Left colon (tissue), 2 donors: Measurements from ENCODE around the gene SLC22A2. TPM values are rescaled to one million over a fixed set of nuclear protein-coding genes. Genes with fewer than 3 reads are reported as not detected.
A peak's percentile ranks its signal among the peaks of the same experiment; 100 is the strongest.
"Not testable (repeated sequence)": the region's sequence is repeated elsewhere in the genome, so short reads cannot be mapped to it uniquely, and the experiment has no call there.

Experiments
- ATAC-seq: fragments of 200-7000 bp; cut with Tn5 transposase; one replicate; pipeline ENCODE4 v1.9.1; 2020; ENCODE audit warnings: mild to moderate bottlenecking, moderate library complexity
- DNase-seq, 2 donors: peaks; one replicate each; pipeline ENCODE4 v3.0.0-alpha.2; 2020
- intact Hi-C, 2 donors: fragments of 100-400 bp; cut with DNase I in 1 of 2; cut with micrococcal nuclease in 1 of 2; formaldehyde crosslinking; loops; one replicate each; pipeline versions ENCODE4 v1.11.2 to v1.14.0; 2022; cut with DNase I, micrococcal nuclease
- total RNA-seq, 2 donors: library from RNA; stranded (reverse); fragmentation: NEBNext Ultra II Directional; extraction: Animal tissue kit (Norgen Biotek cat#: 25700); gene quantifications; one replicate each; pipeline ENCODE4 v1.2.1, GENCODE V29; 2021
- donor health status: DM: no; HTN: no; CAD: no.
- donor health status: DM: yes; HTN: yes; CAD: no.

The SLC22A2 gene
- total RNA-seq, 2 donors from 2014 or later, result not detected

DNA sequence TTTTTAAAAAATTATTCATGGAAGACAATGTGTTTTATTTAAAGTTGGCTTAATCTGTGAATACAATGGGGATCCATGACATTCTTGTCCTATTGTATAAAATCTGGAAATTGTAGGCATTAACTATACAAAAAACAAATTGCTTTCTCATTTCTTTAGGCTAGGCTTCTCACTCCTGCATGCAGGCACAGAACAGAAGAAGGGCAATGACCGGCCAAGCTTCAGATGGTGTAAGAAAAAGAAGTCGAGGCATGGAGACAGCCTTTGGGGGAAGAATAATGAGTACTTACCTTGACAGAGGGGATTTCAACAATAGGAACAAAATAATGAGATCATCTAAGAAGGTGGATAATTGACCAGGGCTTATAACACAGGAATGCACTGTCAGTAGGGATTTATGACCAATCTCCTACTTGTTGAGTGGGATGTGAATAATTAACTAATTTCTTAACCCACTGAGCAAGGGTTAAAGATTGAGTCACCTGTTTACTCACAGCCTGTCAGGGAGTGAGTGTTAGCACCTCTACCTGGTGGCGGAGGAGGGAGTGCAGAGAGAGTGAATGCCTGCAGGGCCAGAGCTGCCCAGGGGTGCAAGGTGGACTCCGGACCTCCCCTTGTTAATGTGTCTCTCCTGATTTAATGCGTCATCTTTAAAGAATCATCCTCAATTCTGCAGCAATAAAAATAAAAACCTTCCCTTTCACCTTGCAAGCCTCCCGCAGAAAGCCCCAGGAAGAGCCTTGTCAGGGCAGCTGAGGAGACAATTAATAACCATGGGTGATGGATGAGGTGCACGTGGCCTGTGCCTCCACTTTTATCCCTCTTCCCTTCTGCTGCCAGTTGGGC lies 3.9 kb downstream of the SLC22A2 start:
- ATAC-seq, result peak; percentile 98
- intact Hi-C loops, result no loop called here
- peak; percentile 58 to 82 for DNase-seq

DNA sequence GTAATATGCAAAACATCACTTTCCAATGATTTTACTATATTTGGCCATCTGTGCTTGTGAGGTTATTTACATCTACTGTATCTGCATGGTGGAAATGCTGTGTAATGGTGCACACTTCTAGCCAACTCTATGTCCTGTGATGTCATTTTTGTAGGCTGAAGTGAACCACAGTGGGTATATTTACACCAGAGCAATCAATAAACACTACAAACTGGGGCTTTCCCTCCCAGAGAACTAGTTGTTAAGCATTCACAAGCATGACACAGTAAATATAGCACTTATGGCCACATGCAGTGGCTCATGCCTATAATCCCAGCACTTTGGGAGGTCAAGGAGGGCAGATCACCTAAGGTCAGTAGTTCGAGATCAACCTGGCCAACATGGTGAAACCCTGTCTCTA lies 4.9 kb downstream of the SLC22A2 start:
- DNase-seq, result no peak
- intact Hi-C loops, result no loop called here
- peak; percentile 8 for ATAC-seq

DNA sequence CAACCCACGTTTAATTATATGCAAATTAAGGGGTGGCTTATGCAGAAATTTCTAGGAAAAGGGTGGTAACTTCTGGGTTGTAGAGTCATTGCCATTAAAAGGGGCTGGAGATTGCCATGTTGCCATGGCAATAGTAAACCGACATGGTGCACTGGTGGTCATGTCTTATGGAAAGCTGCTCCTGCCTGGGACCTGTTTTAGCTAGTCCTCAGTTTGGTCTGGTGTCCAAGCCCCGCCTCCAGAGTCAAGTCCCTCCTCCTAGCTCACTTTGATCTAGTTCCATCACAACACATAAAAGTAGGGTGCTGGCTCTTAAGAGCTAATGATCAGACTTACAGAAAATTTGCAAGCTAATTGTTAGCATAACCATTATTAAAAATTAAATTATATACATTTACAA lies 5.3 kb downstream of the SLC22A2 start:
- DNase-seq (no peak), ATAC-seq (no peak)
- intact Hi-C loops, result no loop called here

DNA sequence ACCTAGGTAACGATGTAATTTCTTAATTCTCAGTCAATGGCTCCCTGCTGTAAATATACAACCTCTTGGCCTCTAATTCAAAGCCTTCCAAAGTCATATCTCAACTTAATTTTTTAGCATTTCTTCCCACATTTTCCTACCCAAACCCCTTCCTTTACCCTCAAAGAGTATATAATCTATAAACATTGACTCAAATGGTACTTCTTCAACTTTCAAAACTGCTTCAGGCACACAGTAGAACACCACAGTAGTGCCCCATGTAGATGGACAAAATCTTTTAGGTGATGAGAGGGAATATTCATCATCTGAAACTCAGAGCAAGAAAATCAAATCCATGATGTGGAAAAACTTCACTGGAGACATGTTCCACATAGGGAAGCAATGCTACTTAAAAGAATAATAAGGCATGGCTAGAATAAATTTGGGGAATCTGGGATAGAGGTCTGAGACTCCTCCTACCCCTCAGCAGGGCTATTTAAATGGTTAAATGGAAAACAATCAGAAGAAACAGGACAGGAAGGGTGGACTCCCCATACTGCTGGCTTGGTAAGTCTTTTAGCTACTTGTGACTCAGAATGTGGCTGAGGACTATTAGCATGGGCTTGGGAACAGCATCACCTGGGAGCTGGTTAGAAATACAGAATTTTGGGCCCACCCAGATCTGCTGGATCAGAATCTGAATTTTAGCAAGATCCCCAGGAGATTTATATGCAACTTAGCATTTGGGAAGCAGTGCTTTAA lies 6.4 kb downstream of the SLC22A2 start:
- intact Hi-C loops, result no loop called here
- ATAC-seq (no peak), DNase-seq (no peak)

DNA sequence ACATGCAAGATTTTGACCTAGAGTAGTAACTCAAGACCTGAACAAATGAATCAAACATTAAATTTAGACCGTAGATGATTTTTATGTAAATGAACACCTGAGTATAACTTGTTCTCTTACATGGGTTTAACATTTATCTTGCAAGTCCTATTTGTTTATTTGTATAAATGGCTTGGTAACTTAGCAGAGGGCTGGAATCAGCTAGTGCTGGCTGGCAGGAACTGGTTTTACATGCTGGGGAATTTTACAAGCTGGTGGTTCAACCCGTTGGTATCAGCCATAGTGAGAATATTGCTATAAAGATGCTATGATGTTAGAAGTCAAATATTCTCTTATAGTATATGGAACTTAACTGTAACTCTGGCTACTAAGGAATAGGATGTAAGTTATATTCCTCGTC lies 8.9 kb downstream of the SLC22A2 start:
- intact Hi-C loops, result no loop called here
- peak; percentile 78 for ATAC-seq
- DNase-seq, result peak in 1 of 2 donors; percentile 54

DNA sequence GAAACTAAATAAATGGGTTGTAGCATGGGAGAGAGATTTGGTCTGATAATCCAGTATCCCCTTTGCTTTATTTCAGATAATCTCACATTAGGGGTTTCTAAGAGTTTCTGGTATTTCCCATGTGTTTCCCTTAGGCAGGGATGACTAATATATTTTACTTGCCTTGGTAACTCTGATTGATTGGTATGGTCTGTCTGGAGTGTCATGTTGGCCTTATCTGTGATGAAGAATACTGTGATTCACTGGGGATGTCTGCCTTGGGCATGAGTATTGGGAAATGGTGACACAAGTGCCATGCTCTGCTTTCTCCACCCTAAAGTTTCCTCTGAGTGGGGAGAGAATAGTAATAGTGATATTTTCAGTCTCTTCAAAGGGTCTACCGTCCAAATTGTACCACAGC lies 10.1 kb downstream of the SLC22A2 start:
- ATAC-seq (no peak), DNase-seq (no peak)
- intact Hi-C loops, result no loop called here

DNA sequence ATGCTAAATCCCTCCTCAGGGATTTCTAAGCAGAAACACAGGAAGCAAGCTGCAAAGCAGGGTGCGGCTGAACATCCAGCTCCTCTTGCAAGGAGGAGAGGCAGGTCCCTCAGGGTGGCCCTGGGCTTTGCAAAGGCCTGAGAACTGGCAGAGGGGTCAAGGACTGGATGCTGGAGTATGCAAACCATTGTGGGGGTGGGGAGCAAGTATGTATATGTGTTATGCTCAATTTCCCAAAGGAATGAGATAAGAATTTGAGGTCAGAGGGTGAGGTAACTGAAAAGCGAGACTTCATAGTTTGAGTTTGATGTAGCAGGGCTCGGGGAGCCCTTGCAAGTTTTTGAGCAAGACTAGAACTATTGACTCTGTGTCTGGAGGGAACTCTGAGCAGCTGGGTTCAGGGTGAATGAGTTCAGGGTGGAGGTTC lies 11.2 kb downstream of the SLC22A2 start:
- ATAC-seq (no peak), DNase-seq (no peak)
- intact Hi-C loops, result no loop called here

DNA sequence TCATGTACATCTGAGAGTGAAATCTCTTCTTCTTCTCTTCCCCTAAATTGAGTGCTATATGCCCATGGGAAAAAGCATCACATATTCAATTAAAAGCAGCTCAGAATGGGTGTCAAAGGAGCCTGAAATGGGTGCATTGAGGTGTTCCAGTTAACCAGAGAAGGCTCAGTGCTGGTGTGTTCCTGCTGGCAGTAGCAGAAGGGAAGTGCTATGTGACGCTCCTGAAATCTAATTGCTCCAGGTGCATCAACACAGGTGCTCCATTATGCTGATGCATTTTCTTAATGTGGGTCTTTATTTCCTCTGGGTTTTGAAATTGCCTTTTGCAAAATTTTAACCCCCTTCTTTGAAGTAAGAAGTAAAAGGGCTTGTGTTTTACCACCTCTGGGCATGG lies 17.9 kb downstream of the SLC22A2 start:
- no peak for ATAC-seq
- DNase-seq, result no peak
- intact Hi-C loops, result no loop called here

DNA sequence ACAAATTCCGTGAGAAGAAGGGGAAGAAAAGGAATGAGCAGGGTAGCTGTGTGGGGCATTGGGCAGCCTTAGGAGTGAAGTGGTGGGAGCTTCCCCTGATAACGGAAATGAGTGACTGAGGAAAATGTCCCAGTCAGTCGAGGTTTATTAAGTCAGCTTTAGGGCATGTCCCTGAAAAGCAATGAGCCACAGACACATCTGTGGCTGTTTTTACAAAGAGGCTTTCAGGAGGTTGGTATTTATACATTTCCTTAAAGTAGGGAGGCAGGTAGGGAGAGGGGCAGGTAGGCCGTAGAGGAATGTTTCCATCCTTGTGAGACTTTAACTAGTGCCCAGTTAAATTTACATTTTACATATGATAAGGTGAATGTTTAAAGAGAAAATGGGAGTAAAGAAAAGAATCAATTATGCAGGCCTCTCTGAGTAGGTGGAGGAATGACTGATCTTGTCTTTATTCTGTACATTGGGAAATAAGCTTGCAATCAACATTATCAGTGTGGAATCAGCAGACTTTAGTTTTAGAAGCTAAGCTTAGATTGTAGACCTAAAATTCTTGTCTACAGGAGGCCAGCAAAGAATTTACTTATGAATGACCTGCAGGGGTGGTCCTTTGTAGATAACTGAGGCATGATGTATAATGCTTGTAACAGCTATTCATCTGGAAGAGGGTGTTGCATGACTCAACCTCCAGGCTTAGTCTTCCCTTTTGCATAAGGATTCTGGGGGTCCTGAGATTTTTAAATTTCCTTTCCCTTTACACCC lies 18.5 kb downstream of the SLC22A2 start:
- ATAC-seq (no peak), DNase-seq (no peak)
- intact Hi-C loops, result no loop called here

DNA sequence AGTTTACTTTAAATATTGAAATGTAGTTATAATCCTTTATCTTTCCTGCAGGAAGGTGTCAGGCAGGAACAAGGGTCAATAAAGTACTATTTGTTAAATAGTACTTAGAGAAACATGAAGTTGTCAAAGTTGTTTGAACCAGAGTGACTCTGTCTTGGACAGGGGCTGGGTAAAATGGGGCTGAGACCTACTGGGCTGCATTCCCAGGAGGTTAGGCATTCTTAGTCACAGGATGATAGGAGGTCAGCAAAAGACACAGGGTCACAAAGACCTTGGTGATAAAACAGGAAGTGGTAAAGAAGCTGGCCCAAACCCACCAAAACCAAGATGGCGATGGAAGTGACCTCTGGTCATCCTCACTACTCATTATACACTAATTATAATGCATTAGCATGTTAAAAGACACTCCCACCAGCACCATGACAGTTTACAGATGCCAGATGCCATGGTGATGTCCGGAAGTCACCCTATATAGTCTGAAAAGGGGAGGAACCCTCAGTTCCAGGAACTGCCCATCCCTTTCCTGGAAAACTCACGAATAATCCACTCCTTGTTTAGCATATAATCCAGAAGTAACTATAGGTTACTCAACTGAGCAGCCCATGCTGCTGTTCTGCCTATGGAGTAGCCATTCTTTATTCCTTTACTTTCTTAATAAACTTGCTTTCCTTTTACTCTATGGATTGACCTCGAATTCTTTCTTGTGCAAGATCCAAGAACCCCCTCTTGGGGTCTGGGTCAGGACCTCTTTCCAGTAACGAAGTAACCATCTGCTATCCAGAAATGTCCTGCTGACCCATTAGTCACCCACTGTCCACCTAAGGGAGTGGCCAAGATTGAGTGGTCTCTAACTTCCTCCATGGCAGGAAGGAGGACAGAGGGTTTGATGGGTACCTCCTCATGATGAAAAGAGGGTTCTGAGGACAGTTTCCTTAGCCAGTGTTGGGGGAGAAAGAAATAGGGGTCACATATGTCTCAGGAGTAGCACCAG lies 19.6 kb downstream of the SLC22A2 start:
- ATAC-seq, result peak; percentile 82
- intact Hi-C loops, result no loop called here
- peak; percentile 29 to 57 for DNase-seq

DNA sequence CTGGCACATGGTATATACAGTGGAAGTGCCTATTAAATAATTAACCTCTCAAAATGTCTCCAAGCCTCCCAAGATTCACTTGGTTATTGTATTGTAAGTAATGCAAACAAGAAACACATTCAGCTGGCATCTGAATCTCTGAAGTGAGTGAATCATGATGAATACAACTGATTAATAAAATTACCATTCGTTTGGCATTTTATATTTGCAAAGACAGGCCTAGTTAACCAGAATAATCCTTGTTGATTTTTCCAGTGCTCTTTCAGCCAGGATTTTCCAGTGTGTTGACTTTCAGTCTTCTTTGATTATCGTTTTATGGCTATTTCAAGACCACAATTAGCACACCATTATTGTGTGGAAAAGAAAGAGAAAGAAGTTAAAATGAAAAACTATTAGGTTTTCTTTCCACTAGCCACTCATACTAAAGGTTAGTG lies 20.3 kb downstream of the SLC22A2 start:
- DNase-seq, result no peak
- intact Hi-C loops, result no loop called here
- peak; percentile 40 for ATAC-seq

DNA sequence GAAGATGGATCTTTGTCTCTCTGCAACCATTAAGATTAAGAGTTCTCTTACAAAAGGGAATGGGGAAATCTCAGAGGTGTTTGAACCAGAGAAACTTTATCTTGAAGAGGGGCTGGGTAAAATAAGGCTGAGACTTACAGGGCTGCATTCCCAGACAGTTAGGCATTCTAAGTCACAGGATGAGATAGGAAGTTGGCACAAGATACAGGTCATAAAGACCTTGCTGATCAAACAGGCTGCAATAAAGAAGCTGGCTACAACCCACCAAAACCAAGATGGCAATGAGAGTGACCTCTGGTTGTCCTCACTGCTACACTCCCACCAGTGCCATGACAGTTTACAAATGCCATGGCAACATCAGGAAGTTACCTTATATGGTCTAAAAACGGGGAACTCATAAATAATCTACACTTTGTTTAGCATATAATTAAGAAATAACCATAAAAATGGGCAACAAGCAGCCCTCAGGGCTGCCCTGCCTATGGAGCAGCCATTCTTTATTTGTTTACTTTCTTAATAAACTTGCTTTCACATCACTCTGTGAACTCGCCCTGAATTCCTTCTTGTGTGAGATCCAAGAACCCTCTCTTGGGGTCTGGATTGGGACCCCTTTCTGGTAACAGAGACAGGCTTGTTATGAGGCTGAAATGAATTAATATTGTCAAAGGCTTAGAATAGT lies 20.9 kb downstream of the SLC22A2 start:
- intact Hi-C loops, result not testable (repeated sequence)
- ATAC-seq, result peak; percentile 55

DNA sequence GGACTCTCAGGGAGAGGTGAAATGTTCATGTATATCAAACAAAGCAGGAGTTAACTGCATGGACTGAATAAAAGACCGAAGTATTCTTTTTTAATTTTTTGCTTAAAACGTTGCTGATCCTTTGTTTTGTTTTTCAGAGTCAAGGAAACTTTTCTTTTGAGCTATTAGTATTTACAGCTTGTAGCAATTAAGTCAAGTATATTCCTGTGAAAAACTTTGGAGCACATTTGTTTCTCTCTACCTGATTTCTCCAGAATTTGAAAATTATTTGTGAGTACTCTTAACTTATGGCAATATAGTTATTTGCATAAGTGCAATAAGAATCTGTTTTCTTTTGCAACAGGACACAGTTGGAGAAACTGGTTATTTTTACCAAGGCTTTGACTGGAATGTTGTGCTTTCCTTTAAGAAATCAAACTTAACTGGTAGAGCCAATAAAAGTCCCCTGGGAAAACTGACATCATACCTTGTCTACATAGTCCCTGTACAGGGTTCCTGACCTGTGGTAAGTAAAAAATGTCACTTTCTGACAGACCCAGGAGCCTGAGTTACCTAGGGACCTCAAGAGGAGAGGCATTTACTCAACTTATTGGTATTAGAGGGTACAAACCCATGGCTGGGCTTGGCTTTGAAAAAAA lies 22.3 kb downstream of the SLC22A2 start:
- intact Hi-C loops, DNase-seq, ATAC-seq: not testable (repeated sequence)

More for the DNA sequence above, 20.9 kb downstream of the SLC22A2 start:
- DNase-seq, result peak in 1 of 2 donors; percentile 42

DNA sequence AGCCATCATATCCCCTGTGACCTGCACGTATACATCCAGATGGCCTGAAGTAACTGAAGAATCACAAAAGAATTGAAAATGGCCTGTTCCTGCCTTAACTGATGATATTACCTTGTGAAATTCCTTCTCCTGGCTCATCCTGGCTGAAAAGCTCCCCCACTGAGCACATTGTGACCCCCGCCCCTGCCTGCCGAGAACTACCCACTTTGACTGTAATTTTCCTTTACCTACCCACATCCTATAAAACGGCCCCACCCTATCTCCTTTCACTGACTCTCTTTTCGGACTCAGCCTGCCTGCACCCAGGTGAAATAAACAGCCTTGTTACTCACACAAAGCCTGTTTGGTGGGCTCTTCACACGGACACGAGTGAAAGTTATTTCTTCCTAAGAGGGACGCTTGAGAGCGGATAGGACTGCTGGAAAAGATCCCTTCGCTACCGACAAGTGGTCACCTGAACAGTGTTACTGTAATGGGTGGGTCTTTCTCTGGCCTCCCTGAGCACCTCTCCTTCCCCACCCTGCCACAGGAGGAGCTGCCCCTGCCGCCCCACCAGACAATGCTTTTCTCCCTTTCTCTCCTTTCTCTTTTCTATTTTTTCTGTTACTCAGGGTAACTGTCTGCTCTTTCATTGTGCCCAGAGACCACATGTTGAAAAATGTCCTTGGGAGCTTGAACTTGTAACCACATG lies 24.5 kb downstream of the SLC22A2 start:
- ATAC-seq, intact Hi-C loops, DNase-seq: not testable (repeated sequence)

DNA sequence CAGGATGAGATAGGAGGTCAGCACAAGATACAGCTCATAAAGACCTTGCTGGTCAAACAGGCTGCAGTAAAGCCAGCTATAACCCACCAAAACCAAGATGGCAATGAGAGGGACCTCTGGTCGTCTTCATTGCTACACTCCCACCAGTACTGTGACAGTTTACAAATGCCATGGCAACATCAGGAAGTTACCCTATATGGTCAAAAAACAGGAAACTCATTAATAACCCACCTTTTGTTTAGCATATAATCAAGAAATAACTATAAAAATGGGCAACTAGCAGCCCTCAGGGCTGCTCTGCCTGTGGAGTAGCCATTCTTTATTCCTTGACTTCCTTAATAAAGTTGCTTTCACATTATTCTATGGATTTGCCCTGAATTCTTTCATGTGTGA lies 30.9 kb downstream of the SLC22A2 start:
- no peak for ATAC-seq
- intact Hi-C loops, result no loop called here
- DNase-seq, result no peak

DNA sequence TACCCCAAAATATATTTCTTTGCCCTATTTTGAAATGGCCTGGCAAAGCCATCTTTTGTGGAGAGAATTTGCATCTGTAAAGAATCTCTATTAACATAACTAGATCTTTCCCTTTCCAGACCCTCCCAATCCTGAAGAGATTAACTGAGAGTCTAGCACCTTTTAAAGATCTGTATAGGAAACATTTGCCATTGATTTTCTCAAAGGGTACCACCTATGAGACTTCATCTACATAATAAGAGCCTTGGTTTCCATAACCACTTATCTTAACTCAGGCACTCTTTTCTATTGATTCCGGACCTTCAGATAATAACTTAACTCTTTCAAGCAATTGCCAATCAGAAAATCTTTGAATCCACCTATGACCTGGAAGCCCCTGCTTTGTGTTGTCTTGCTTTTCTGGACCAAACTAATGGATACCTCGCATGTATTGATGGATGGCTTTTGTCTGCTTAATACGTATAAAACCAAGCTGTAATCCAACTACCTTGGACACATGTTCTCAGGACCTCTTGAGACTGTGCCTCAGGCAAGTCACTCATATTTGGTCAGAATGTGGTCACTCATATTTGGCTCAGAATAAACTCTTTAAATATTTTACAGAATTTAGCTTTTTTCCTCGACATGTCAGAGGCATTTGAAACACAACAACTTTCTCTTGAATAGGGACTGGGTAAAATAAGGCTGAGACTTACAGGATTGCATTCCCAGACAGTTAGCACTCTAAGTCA lies 31.4 kb downstream of the SLC22A2 start:
- DNase-seq, result no peak

More for the DNA sequence above, 31.4 kb downstream of the SLC22A2 start:
- intact Hi-C loops, result no loop called here
- no peak for ATAC-seq
